CD1c-positive myeloid dendritic cell (primary cell): Measurements from ENCODE around the gene SLC6A6.
"Not testable (repeated sequence)": the region's sequence is repeated elsewhere in the genome, so short reads cannot be mapped to it uniquely, and the experiment has no call there.

Experiments used
- DNase-seq: peaks from one replicate; pipeline ENCODE4 v3.0.0-alpha.2; 2016; ENCODE audit errors: extremely low spot score

Gene SLC6A6

GRCh38 chr3:14507757-14508504 lies 105.5 kb downstream of the SLC6A6 start:
- DNase-seq, result no peak

- DNase-seq, result no peak
Observed at GRCh38 chr3:14508505-14508819, 106.1 kb downstream of the SLC6A6 start.

GRCh38 chr3:14508966-14509795 lies 106.8 kb downstream of the SLC6A6 start:
- DNase-seq, result peak; percentile 60

- DNase-seq, result no peak
Observed at GRCh38 chr3:14509796-14510100, 107.3 kb downstream of the SLC6A6 start.

- DNase-seq, result no peak
Observed at GRCh38 chr3:14510838-14511622, 108.6 kb downstream of the SLC6A6 start.

GRCh38 chr3:14511623-14512280 lies 109.3 kb downstream of the SLC6A6 start:
- DNase-seq, result no peak

- no peak for DNase-seq
Observed at GRCh38 chr3:14512281-14512941, 110.0 kb downstream of the SLC6A6 start.

GRCh38 chr3:14512942-14513327 lies 110.5 kb downstream of the SLC6A6 start:
- no peak for DNase-seq

GRCh38 chr3:14513566-14514322 lies 111.3 kb downstream of the SLC6A6 start:
- no peak for DNase-seq

- no peak for DNase-seq
Observed at GRCh38 chr3:14514323-14514720, 111.9 kb downstream of the SLC6A6 start.

- not testable (repeated sequence) for DNase-seq
Observed at GRCh38 chr3:14515526-14515925, 113.1 kb downstream of the SLC6A6 start.

GRCh38 chr3:14516738-14517345 lies 114.4 kb downstream of the SLC6A6 start:
- DNase-seq, result no peak

GRCh38 chr3:14517601-14518431 lies 115.4 kb downstream of the SLC6A6 start:
- DNase-seq, result no peak

- no peak for DNase-seq
Observed at GRCh38 chr3:14518432-14518802, 116.0 kb downstream of the SLC6A6 start.

GRCh38 chr3:14518893-14519292 lies 116.5 kb downstream of the SLC6A6 start:
- DNase-seq, result no peak

GRCh38 chr3:14519406-14519805 lies 117.0 kb downstream of the SLC6A6 start:
- DNase-seq, result no peak

- no peak for DNase-seq
Observed at GRCh38 chr3:14520149-14520548, 117.7 kb downstream of the SLC6A6 start.

- DNase-seq, result no peak
Observed at GRCh38 chr3:14520967-14521366, 118.6 kb downstream of the SLC6A6 start.

GRCh38 chr3:14521611-14522010 lies 119.2 kb downstream of the SLC6A6 start:
- DNase-seq, result no peak
